HG03558 (cell line): ENCODE data around the gene SCUBE1.

Experiments used
- ATAC-seq: cut with Tn5 transposase; IDR thresholded peaks from one replicate; pipeline ENCODE4 v1.9.1; 2021; ENCODE audit warnings: moderate number of reproducible peaks; ENCODE audit not compliant: unreplicated experiment; ENCODE audit errors: extremely low read depth

Gene SCUBE1

GRCh38 chr22:43305806-43306205 is 37.4 kb downstream of the SCUBE1 start:
- no peak for ATAC-seq

- ATAC-seq: no peak
Measured at GRCh38 chr22:43304831-43305590, 38.2 kb downstream of the SCUBE1 start.

GRCh38 chr22:43303751-43304150 is 39.4 kb downstream of the SCUBE1 start:
- no peak for ATAC-seq

- ATAC-seq: no peak
Measured at GRCh38 chr22:43303166-43303565, 40.0 kb downstream of the SCUBE1 start.

GRCh38 chr22:43302531-43303041 is 40.6 kb downstream of the SCUBE1 start:
- ATAC-seq: no peak

- no peak for ATAC-seq
Measured at GRCh38 chr22:43301866-43302265, 41.3 kb downstream of the SCUBE1 start.

- no peak for ATAC-seq
Measured at GRCh38 chr22:43300891-43301676, 42.1 kb downstream of the SCUBE1 start.

- no peak for ATAC-seq
Measured at GRCh38 chr22:43299736-43300135, 43.4 kb downstream of the SCUBE1 start.

GRCh38 chr22:43298062-43298801 is 44.9 kb downstream of the SCUBE1 start:
- ATAC-seq: no peak

GRCh38 chr22:43297270-43298061 is 45.7 kb downstream of the SCUBE1 start:
- ATAC-seq: no peak

GRCh38 chr22:43296276-43296902 is 46.8 kb downstream of the SCUBE1 start:
- no peak for ATAC-seq

- ATAC-seq: no peak
Measured at GRCh38 chr22:43295660-43296059, 47.5 kb downstream of the SCUBE1 start.

GRCh38 chr22:43295173-43295572 is 48.0 kb downstream of the SCUBE1 start:
- no peak for ATAC-seq

- ATAC-seq: no peak
Measured at GRCh38 chr22:43293655-43294392, 49.3 kb downstream of the SCUBE1 start.

GRCh38 chr22:43293259-43293654 is 49.9 kb downstream of the SCUBE1 start:
- no peak for ATAC-seq

- ATAC-seq: no peak
Measured at GRCh38 chr22:43292630-43293018, 50.5 kb downstream of the SCUBE1 start.

GRCh38 chr22:43291381-43291780 is 51.8 kb downstream of the SCUBE1 start:
- no peak for ATAC-seq

- ATAC-seq: no peak
Measured at GRCh38 chr22:43289976-43290721, 53.0 kb downstream of the SCUBE1 start.
